HG03066 (cell line): Measurements from ENCODE around the gene B3GALNT2.
"Not testable (repeated sequence)": the region's sequence is repeated elsewhere in the genome, so short reads cannot be mapped to it uniquely, and the experiment has no call there.

Experiments used
- ATAC-seq: cut with Tn5 transposase; IDR thresholded peaks from one replicate; pipeline ENCODE4 v1.9.1; 2021; ENCODE audit warnings: low read depth; ENCODE audit not compliant: unreplicated experiment

Gene B3GALNT2

DNA sequence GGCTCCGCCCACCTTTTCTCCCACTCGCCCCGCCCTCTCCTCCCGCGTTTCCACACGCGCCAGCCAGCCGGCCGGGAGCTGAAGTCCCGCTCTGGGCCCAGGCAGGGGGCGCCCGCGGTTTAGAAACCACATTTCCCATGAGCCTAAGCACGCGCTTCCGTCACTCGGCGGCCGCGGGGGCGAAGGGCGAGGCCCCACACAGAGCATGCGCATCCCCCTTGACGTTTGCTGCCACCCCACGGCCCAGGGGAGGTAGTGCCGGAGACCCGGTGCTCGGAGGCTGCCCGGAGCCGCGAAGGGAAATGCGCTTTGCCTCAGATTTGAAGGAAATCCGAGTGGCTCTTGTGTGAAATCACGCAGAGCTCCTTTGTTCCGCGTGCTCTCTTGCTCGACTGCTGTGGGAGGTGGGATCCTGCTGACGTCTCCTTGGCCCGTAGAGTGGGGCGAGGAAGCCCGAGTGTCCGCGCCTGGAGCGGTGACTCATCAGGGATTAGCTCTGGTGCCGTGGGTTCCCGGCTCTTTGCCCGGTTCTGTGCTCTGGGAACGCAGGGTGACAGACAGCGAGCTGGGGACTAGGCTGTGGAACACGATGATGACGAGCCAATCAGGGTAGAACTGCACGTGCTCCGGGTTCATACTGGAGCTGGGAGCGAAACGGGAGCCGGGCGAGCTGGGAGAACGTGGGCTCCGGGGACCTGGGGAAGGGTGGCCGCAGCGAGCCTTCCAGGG is 406 bp upstream of the B3GALNT2 start:
- ATAC-seq: peak; percentile 71

DNA sequence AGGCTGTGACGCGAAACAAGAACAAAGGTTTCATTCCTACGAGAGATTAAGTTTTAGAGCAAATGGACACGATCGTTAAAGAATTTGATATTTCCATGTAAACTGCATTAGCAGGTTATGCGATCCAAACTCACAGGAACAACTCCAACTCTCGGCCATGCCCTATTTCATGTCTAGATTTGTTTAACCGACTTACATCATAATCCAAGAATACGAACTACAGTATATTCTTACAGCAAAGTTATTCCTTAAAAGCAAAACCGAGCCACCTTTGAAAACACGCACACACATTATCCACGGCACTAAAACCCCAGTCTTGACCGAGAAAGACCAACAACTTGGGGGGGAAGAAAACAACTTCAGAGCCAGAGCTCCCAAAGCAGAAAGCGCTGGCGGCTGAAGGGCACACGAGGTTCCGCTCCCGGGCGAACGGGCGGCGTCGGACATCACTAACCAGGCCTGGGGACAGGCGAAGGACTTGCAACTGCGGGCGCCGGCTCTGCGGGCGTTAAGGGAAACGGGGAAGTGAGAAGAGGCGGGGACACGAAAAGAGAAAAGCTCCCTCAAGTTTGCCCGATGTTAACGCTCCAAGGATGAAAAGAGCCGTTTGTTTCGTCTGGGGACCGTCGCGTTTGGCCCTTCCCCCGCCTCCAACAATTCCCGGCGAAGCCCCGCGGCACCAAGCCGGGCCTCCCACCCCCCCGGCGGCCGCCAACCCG is 690 bp downstream of the B3GALNT2 start:
- no peak for ATAC-seq

DNA sequence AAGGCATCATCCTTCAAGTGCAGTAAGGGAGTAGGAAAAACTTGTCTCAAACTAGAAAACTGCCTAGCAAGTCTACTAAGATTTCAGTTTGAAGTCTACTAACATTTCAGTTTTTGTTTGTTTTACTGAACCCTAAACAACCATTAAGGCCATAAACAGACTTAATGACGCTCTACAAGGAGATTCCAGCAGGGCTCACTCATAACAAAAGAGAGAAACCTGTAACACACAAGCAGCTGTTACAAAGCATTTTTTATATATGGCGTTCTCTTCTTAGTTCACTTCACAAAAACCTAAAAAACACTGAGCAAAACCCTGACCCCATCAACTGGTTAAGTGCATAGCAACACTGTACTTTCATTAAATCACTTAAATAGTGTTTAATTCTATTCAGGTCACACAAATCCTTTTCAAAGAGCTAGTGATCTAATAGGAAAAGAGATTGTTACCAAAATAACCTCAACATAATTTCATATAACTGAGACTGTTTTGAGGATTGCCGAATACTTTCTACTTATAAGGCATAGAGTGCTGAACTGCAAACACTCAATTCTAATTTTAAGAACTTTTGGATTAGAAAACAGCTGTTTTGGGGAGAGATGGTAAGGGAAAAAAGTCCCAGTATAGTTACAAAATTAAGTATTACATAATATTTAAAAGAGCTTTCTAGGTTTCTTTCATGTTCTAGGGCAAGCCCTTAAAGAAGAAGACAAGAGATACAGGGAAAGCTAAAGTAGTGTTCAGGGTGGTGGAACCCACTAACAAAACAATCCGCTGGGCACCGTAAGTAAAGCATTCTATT is 1.4 kb downstream of the B3GALNT2 start:
- ATAC-seq: no peak

DNA sequence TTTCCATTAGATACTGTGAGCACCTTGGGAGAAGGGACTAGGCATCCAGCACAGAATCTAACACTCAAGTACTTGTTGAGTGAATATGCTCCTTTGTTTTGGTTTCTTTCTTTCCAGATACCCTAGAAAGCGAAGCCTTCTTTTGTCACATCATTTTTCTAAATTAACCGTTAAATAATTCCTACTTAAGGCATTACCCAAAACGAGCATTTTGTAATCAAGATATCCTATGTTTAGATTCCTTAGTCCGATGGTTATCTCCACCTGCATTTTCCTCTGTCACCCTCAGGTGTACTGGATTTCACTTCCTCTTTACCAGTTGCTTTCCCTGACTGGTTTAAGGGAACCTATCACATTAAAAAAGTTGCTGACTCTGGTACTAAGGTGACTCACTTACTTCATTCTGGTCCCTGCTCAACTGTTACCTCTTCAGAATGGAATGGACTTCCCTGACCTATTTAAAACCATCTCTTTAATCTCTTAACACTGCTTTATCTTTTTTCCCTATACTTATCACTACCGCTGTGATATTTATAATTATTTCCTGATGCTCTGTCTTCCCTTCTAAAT is 3.2 kb downstream of the B3GALNT2 start:
- no peak for ATAC-seq

- ATAC-seq: no peak
Observed at GRCh38 chr1:235495551-235495950, 8.7 kb downstream of the B3GALNT2 start.

DNA sequence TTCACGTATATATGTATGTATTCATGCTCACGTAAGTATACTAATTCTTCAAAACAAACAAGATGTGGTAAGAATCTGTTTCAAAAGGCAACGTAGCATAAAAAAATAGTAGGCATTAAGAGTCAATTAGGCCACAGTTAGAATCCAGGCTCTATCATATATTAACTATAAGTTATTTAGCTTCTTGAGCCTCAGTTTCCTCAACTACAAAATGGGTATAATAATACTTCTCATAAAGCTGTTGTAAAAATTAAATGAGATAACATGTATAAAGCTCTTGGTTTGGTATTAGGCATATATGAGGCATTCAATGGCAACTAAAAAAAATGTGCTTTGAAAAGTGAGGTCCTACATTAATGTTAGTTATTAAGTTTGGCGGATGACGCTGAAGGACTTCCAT is 9.2 kb downstream of the B3GALNT2 start:
- no peak for ATAC-seq

DNA sequence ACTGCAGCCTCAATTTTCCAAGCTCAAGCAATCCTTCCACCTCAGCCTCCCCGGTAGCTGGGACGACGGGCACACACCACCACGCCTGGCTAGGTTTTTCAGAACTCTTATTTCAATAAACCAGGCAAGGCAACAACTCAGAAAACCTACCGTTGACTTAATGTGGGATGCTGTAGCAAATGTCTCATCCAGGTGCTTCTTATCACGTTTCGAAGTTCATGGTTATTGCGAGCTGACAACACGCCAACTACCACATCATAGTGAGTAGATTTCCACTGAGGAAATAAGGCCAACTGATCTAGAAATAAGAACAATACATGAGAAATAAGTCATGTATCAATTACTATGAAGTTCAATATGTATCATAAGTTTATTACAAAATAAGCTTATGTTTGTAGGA is 9.7 kb downstream of the B3GALNT2 start:
- ATAC-seq: no peak

DNA sequence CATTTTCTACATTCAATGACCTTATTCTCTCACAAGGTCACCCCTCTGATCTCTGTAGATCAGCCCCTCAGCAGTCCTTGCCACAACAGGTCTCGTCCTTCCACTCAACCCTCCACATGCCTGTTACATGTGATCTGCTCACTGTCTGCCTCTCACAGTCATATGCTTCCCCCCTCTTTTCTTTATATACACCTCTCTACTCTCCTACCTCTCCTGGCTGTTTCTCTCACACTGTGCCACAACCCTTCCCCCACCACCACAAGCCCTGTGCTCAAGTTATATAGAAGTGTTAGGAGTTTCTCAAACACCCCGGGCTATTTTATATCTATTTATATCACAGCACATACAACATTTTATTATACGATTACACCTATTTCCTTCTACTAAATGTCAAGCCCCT is 12.6 kb downstream of the B3GALNT2 start:
- ATAC-seq: no peak

DNA sequence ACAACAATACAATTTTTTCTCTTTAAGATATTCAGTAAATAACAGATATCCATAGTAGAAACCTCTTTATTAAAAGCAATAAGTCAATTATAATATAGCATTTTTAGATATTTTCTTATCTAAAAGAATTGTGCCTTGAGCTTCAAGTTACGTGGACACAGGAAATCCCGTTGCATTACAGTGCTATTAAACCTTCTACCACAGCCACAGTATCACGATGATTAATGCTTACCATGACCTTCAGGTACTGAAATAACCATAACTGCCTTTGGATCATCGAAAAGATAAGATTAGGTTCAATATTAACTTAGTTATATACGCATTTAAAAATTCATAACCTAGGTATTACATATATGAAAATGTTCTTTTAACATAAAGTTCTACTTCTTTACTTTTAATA is 17.9 kb downstream of the B3GALNT2 start:
- no peak for ATAC-seq

GRCh38 chr1:235485558-235485957 is 18.7 kb downstream of the B3GALNT2 start:
- no peak for ATAC-seq

- ATAC-seq: no peak
Observed at GRCh38 chr1:235483090-235483489, 21.2 kb downstream of the B3GALNT2 start.

- no peak for ATAC-seq
Observed at GRCh38 chr1:235473806-235474205, 30.4 kb downstream of the B3GALNT2 start.

GRCh38 chr1:235470741-235471439 is 33.4 kb downstream of the B3GALNT2 start:
- ATAC-seq: no peak

DNA sequence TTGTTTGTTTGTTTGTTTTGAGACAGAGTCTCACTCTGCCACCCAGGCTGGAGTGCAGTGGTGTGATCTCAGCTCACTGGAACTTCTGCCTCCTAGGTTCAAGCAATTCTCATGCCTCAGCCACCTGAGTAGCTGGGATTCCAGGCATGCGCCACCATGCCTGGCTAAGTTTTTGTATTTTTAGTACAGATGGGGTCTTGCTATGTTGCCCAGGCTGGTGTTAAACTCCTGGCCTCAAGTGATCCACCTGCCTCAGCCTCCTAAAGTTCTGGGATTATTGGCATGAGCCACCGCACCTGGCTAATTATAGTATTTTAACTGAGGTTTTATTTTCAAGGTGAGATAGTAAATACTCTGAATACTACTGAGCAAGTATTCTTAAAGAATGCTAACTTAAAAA is 34.4 kb downstream of the B3GALNT2 start:
- not testable (repeated sequence) for ATAC-seq

- ATAC-seq: no peak
Observed at GRCh38 chr1:235468970-235469369, 35.3 kb downstream of the B3GALNT2 start.

- no peak for ATAC-seq
Observed at GRCh38 chr1:235468004-235468403, 36.2 kb downstream of the B3GALNT2 start.

DNA sequence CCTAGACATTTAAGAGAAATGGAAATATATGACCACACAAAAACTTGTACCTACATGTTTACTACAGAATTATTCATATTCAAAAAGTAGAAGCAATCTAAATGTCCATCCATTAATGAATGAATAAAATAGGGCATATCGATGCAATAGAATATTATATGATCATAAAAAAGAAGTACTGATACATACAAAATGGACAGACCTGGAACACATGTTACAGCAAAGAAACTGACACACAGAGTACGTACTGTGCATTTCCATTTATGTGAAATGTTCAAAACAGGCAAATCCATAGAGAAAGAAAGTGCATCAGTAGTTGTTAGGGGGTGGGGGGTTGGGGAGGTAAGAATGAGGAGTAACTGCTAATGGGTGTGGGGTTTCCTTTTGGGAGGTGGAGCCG is 39.2 kb downstream of the B3GALNT2 start:
- ATAC-seq: no peak

GRCh38 chr1:235462832-235463231 is 41.4 kb downstream of the B3GALNT2 start:
- ATAC-seq: not testable (repeated sequence)

- no peak for ATAC-seq
Observed at GRCh38 chr1:235461954-235462353, 42.3 kb downstream of the B3GALNT2 start.

DNA sequence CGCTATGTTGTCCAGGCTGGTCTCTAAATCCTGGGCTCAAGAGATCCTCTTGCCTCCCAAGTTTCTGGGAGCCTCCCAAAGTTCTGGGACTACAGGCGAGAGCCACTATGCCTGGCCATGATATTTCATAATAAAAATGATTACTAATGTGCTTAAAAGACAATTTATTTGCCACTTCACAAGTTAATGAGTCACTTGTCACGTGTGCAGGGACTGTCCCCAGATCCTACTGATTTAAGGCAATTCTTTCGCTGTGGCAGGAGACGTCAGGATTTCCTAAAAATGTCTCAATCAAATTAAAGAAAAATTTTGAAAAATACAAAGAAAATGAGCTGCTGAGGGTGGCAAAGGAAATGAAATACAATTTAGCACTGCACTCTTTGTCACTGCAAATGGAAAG is 43.5 kb downstream of the B3GALNT2 start:
- no peak for ATAC-seq
